Lung microvascular endothelial cell (primary cell): ENCODE measurements around the gene SRPK3. TPM values are rescaled to one million over a fixed set of nuclear protein-coding genes. Genes with fewer than 3 reads are reported as not detected.
A peak's percentile ranks its signal among the peaks of the same experiment; 100 is the strongest.

Experiments used
- DNase-seq, 2 donors: peaks; one replicate each; pipeline versions ENCODE4 v3.0.0 to v3.0.0-alpha.2; 2010; ENCODE audit warnings: low read depth in 2 of 2
- total RNA-seq: library from RNA; depleted of rRNA; stranded (reverse); fragments of >200 nt; gene quantifications from 2 replicates; pipeline ENCODE4 v1.2.1, GENCODE V29; 2014

SRPK3 gene
- total RNA-seq, 1 donor from 2014 or later = 0.40 TPM

GRCh38 chrX:153782871-153783270 is 2.0 kb downstream of the SRPK3 start:
- no peak for DNase-seq

- DNase-seq = peak in 1 of 2 donors; percentile 19
Observed at GRCh38 chrX:153783378-153784013, 2.7 kb downstream of the SRPK3 start.

GRCh38 chrX:153784325-153784967 is 3.6 kb downstream of the SRPK3 start:
- no peak for DNase-seq

DNA sequence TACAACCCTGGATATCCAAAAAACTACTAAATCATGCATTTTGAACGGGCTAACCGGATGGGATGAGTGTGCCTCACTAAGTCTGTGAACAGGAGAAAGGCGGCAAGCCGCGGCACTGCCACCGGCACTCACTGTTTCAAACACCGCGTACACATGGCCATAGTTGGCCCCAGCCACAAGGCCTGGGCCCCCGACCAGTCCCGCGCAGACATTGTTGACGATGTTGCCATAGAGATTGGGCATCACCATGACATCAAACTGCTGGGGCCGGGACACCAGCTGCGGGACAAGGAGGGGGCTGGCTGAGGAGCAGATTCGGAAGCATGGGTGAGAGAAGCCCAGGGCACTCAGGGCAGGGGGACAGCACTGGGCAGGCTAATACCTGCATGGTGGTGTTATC is 5.8 kb downstream of the SRPK3 start:
- no peak for DNase-seq

DNA sequence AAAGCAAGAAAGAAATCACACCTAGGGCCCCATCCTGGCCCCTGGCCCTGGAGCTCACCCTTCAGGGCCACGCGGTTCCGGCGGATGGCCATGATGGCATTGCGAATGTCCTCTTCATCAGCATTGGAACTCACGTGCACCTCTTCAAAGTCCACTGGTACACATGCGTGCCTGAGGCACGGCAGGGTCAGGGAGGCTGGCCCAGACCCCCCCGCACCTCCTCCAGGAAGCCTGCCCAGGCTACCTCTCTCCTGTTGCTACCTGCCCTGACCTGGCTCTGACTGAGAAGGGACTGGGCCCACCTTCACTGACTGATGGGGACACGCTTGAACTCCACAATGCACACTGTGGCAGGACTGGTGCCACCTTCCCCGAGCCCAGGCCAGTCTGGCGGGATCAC is 8.8 kb downstream of the SRPK3 start:
- no peak for DNase-seq

GRCh38 chrX:153791104-153791852 is 10.4 kb downstream of the SRPK3 start:
- DNase-seq = no peak

DNA sequence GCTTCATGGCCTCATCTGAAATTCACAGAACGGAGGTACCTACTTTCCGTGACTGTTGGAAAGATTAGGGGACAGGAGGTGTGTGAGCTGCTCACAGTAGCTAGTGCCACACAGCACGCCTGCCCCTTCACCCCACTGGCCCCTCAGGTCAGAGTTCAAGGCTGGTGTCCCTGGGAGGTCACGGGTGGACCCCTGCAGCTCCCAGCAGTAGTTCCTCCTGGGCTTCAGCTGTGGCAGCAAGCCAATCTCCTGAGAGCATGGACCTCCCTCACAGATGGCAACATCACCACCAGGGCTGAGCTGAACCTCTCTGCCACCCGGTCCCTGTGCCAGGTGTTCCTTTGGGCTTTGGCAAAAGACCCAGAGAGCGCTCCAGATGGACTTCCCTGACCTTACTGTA is 11.5 kb downstream of the SRPK3 start:
- no peak for DNase-seq

- DNase-seq = peak in 1 of 2 donors; percentile 5
Observed at GRCh38 chrX:153793291-153793690, 12.4 kb downstream of the SRPK3 start.

GRCh38 chrX:153794018-153794896 is 13.4 kb downstream of the SRPK3 start, which contains the start of the genes IDH3G and SSR4:
IDH3G (minus strand) TSS chrX:153794375; CDS start chrX:153794326, 49 bp downstream.
SSR4 (plus strand) TSS chrX:153794668; CDS start chrX:153794688, 20 bp downstream.
- DNase-seq = peak; percentile 96 to 97

GRCh38 chrX:153794897-153795816 is 14.3 kb downstream of the SRPK3 start:
- peak; percentile 13 to 20 for DNase-seq

GRCh38 chrX:153797415-153798015 is 16.7 kb downstream of the SRPK3 start:
- no peak for DNase-seq

DNA sequence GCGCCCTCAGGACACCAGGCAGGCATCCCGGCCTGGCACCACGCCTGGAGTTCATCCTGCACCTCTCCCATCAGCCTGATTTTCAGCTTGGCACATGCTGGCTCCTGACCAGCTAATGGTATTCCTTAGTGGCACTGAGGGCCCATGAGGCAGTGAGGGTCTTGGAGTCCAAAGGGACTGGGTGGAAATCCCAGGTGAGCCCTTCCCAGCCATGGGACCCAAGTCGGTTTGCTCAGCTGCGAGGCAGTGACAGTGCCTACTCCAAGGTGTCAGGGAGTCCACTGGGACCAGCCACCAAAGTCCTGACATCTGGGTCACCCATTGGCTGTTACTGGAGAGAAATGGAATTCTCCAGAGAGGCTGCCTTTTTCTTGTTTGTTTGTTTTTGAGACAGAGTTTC is 18.5 kb downstream of the SRPK3 start:
- DNase-seq = no peak

DNA sequence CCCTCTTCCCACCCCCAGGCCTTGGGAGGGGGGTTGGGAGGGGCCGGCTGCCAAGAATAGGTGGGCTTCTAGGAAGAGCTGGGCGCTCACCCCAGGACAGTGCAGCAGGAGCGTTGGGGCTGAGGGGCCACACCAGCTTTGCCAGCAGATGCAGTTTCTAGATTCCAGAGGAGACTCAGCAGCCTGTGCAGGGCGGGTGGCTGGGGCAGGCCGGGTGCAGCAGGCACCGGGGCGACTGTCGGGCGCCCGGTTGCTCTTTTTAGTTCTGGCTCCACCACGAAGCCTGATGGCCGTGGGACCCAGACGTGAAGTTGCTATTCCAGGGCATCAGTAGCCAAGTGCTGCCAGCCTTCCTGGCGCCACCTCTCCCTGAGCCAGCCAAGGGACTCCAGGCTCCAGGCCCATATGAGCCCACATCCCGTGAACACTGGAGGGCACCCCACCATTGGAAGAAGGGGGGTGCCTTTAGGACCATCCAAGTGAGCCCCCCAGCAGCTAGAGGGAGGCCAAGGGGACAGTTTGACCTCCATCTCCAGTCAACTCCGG is 19.4 kb downstream of the SRPK3 start:
- no peak for DNase-seq

DNA sequence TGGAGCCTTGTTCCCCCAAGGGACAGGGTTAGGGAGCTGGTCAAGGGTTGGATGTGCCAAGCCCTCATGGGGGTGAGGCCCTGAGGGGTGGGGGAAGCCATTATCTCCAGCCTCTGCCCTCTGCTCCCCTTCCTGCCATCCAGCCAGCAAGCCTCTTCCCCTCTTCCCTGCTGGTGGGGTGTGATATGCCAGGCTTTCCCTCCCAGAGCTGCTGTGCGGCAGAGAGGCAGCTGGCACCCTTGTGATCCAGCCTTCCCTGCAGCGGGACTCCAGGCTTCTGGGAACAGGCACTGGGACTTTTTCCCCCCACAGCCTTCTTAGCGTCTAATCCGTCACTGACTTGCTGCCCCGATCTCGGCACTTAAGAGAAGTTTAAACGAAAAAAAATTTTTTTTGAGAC is 19.9 kb downstream of the SRPK3 start:
- no peak for DNase-seq

GRCh38 chrX:153801669-153802068 is 20.8 kb downstream of the SRPK3 start:
- DNase-seq = no peak

DNA sequence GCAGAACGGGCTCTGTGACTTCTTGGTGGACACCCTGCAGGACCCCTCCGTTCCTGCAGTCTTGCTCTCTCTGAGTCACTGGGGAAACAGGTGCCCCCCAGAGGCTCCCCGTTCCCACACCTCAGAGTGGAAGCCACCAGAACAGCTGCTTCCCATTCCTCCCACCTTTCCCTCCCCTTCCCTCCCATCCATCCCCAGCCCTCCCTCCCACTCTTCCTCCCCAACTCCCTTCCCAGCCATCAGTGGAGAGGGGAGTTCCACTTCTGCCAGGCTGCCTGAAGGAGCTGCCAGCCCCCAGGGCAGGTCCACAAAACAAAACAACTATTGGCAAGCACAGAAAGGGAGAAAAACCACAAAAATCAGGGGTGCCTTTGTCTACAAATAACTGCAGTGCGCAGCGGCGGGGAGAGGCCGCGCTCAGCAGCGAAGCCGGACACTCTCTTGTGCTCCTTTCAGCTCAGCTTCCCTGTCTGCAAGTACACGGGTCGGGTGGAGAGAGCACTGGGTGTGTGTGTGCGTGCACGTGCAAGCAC is 21.7 kb downstream of the SRPK3 start:
- DNase-seq = no peak

GRCh38 chrX:153803211-153804099 is 22.6 kb downstream of the SRPK3 start:
- DNase-seq = no peak

DNA sequence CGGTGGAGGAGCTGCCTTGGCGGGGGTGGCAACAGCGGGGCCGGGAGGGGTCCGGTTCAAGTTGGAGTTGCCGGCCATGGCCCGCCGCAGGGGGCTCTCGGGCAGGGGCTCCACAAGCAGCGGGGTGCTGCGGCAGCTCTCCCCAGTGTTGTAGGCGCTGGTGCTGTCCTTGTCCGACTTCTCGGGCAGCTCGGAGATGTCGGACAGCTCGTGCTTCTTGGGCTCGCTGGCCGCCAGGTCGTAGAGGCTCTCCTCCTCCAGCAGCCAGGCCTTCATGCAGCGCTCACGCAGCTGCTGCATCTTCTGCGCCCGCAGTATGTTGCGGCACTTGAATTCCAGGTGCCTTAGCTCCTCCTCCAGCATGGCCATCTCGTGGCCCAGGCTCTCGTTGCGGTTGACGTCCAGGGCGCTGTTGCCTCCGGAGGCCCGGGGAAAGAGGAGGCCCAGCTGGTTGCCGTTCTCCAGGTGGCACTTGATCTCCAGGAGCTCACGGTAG is 23.3 kb downstream of the SRPK3 start:
- no peak for DNase-seq
